ENCODE measurements around the gene GSE1.

The GSE1 gene

DNA sequence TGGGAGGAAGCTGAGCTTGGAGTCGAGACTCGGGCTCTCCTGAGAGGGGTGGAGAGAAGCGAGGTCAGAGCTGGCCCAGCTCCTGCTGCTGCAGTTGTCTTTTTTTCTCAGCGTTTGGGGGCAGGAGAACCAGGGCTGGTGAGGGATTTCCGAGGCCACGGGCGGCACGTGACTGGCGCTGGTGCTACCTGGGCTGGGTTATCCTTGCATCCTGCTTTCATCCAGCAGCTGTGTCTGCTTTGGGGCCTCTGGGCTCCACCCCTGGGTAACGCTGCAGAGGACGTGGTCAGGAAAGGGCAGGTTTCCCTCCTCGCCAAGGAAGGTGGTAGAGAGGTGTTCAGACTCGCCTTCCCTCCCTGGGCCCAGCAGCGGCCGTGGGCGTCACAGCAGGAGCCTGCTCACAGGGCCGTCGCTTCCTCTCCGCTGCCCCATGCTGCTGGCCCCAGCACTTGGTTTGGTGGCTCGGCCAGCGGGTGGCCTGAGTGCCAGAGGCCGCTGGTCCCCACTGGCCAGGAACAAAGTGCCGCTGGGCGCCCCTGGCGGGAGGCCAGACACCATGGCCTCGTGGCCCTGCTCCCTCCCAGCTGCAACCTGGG lies 22.5 kb downstream of the GSE1 start:
- DNase-seq (ENCODE audit: low spot score) = no peak

DNA sequence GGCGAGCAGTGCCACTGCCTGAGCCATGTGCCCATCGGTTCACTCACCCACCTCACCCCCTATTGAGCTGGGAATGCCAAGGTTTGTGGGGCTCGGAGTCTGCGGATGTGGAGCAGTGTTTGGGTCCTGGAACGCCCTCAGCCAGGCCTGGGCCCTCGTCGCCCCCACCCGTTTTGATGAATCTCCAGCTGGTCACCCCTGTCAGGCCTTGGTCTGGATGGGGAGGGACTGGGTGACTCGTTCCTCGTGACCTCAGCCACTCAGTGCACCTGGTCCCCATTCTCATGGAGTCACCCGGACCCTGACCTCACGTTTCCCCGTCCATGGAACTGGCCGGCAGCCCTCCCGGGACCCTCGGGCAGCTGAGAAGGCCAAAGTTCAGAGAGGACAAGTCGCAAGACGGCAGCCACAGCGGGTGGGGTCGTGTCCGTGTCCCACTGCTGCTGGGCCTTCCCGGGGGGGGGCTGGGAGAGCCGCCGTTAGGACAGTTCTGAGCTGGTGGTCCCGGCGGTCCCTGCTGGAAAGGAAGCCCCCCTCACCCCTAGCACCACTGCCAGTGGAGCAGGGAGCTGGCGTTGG lies 23.2 kb downstream of the GSE1 start:
- no peak for DNase-seq (ENCODE audit: low spot score)

DNA sequence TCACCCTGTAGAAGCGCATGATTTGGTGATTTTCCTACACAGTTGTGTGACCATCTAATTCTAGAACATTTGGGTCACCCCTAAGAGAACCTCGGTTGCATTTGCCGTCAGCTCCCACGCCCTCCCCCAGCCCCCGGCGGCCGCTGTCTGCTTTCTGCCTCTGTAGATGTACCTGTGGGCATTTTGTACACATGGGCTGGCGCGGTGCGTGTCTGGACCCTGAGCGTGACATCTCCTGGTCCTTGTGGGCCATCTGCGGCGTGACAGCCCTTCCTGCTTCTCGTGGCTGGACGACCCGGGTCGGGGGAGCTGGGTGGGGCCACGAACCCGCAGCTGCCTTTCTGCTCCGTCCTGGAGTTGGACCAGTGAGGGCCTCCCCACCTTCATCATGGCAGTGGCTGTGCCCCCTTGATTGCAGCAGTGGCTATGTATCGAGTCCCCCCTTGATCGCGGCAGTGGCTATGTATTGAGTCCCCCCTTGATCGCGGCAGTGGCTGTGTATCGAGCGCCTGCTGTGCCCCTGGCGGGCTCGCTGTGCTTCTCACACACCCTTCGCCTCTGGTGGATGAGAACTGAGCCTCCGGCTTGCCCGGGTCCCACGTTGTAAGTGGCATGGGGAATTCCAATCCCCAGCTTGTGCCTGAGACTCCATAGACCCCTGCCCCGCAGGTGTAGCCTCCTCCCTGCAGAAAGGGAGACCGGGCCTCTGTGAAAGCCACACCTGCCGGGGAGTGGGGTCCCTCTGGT lies 24.1 kb downstream of the GSE1 start:
- no peak for DNase-seq (ENCODE audit: low spot score)

DNA sequence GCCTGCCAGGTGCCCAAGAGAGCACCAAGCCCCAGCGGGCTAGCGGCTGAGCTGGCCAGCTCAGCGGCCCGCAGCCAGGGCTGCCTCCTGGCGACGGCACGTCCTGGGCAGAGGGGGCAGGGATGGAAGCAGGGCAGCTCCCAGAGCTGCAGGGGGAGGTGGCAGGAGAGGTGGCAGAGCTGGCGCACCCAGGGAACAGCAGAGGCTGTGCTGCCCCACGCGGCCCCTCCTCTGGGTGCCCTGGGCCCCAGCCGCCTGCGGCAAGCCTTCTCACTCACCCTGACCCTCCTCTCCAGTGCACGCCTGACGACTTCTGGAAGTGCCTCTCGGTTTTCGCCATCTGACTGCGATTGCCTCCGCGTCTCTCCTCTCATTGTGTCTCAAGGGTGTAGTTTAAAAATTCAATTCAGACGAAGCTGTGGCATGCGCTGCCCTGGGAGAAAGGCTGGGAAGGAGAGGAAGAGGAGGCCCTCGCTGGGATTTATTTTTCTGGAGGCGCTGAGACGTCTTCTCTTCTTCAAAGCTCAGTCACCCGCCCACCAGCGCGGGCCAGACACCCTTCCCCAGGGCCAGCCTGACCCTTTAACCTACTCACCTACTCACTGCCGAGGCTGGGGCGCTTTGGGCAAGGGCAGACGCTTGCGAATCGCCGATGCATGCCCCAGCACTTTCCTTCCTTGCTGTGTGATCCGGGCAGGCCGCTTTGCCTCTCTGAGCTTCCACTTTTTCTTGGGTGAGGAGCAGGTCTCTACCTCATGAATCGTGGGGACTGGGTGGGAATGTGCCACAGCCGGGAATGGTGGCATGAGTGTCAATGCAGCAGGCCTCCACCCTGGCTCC lies 24.9 kb downstream of the GSE1 start:
- no peak for DNase-seq (ENCODE audit: low spot score)

DNA sequence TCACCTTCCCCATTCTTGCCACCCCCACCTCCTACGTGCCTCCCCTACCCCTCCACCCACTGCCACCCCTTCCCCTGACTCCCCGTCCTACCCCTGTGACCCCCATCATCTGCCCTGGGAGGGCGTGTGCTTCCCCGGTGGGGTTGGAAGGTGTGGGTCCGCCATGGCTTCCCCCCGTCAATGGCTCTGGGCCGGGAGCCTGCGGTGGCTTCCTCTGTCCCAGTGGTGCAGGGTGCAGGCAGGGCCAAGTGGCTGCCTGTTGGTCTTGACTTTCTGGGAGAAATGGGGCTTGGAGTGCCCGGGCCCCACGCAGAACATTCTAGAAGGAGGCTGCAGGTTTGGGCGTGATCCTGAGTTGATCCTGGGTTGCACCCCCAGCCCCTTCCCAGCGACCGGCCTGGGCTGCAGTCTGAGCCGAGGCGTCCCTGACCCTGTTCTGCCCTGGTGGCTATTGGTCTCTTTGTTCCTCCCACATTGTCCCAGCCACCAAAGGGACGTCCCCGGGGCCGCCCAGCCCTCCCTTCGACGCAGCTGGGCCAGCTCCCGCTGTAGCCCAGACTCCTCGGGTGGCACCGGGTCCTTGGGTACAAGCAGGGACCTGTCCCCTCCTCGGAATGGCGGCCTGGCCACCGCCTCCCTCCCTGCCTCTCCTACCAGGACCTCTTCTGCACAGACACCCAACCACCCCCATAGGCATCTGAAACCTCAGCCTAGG lies 25.7 kb downstream of the GSE1 start:
- DNase-seq (ENCODE audit: low spot score) = no peak

DNA sequence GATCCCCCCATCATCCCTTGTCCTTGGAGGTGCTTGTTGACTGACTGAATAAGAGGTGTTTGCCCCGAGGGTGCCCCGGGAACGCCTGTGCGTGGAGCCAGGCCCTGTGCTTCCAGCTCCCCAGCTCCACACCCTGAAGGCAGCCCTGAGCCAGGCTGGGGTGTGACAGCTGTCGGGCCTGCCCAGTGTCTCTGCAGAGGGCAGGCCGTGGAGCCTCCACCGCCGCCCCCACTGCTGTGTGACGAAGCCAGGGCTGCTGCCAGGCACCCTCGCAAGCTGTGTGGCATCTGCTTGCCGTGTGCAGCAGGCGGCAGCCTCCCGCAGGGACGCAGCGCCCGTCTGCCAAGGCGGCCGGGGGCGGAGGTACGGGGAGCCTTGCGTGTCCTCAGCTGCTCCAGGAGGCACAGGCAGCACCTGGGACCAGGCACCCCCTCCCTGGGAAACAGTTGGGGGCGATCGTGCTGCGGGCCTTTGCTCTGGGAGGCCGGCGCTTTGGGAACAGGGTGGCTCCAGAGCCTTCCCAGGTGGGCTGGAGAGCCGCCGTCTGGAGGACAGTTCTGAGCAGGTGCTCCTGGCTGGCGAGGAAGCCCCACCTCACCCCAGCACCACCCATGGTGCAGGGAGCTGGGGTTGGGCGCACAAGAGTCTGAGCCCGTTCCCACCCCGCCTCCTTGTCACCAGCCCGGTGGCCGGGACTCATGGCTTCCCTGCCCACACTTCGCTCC lies 26.6 kb downstream of the GSE1 start:
- DNase-seq (ENCODE audit: low spot score) = peak; percentile 37

DNA sequence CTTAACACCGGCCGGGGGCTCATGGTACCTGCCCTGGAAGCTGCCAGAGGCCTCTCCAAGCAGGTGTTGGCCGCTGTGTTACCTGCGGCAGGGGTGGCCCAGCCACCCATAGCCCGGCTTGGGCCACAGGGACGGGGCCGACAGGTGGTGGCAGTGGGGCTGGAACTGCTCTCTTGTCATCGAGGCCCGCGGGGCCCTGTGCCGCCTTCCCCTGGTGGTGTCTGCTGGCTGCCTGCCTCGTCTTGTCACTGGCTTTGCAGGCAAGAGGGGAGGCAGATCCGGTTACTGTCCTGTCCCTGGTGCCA lies 27.1 kb downstream of the GSE1 start:
- DNase-seq (ENCODE audit: low spot score) = no peak

DNA sequence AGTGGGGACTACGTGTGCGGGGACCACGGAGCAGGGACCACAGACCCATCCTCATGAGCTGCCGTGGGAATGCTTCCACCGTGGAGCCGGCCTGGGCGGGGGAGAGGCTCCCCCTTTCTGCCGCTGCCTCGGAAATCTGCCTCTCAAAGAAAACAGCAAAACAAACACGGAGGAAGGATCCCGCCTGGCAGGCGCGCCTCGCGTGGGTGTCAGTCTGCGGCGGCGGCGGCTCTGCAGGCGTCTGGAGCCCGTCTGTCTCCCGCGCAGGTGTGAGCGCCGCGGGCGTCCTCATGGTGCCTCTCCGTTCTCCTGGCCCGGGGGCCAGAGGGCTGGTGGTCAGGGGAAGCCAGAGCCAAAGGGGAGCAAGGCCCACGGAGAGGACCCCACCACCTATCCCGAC lies 27.5 kb downstream of the GSE1 start:
- no peak for DNase-seq (ENCODE audit: low spot score)

DNA sequence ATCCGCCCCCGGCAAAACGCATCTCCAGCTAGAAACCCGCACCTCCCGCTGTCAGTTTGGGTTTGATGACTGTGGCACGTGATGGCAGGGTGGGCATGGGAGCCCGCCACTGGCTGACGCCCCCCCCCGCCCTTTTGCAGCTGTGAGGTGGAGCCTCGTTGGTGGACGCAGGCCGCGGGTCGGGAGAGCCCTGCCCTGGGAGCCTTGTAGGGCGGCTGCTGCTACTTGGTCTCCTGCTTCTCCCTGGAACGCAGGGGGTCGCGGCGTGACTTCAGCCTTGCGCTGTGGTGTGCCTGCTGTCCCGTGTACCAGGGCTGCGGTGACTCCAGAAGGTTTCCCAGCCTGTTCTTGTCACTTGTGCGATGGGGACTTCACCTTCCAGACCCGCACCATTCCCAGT lies 28.2 kb downstream of the GSE1 start:
- no peak for DNase-seq (ENCODE audit: low spot score)

DNA sequence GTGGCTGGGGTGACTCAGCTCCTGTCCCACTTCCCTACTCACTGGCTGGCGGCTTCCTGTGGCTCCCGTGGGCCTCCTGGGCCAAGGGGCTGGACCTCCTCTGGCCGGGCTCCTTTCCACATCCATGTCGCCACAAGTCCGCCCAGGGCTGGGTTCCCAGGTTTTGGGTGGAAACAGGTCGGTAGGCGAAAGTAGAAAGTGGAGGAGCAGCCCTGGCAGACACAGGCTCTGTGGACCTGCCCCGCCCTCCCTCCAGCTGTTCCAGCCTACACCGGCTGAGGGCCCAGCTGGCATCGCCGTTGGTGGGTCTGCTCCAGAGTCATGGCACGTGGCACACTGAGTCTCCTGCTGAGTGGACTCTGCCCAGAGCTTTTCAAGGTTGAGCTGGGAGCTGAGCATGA lies 28.7 kb downstream of the GSE1 start:
- peak; percentile 42 for DNase-seq (ENCODE audit: low spot score)

DNA sequence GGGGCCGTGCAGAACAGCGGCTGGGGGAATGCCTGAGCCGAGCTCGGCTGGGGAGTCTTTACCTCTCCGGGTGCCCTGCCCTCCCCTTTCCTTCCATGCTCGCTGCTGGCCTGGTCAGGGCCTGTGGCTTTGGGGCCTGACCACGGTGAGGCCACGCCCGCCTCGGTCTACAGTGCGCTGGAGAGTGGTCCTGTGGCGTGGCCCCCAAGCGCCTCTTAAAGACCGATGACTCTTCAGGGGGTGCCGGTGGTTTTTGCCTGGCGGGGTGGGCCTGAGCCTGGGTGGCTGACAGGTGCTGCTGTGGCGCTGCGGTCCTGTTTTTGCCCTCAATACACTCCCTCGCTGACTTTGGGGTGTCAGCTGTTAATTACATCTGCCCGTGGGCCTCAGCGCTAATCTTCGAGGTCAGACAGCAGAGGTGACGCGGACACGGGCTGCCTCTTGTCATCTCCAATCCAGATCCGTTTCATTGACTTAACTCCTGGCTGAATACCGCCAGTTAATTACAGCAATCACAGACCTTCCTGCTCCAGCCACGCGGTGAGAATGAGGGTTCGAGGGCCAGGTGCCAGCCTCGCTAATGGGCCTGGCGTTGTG lies 29.7 kb downstream of the GSE1 start:
- no peak for DNase-seq (ENCODE audit: low spot score)

DNA sequence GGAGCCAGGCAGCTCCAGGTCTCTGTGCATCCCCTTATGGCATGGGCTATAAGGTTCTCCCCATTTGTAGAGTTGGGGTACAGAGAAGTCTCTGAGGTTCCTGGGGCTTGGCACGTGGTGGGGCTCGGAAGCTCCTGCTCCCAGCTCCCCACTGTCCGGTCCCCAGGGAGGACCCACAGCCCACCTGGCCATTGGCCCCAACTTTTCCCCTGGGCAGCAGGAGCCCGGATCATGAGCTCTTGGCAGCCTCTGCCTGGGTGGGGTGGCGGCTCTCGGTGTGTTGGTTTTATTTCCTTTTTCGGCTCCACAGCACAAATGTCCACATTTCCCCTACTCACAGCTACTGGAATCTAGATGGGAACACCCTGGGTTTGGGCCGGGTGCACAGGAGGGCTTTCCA lies 30.5 kb downstream of the GSE1 start:
- DNase-seq (ENCODE audit: low spot score) = no peak

DNA sequence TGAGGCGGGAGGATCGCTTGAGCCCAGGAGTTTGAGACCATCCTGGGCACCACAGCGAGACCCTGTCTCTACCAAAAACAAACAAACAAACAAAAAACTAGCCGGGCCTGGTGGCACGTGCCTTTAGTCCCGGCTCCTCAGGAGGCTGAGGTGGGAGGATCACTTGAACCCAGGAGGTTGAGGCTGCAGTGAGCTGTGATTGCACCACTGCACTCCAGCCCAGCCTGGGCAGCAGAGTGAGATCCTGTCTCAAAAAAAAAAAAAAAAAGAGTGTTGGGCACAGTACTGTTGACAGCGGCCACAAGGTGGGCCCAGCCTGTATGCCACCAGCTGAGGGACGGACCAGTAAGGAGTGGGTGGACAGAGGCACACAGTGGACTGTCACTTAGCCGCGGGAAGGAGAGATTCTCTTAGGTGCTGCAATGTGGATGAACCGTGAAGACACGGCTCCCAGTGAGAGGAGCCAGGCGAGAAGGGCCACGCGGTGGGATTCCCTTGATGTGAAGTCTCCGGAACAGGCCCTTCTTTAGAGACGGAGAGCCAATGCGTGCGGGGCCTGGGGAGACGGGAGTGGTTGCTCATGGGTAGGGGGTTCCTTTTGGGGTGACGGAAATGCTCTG lies 31.1 kb downstream of the GSE1 start:
- no peak for DNase-seq (ENCODE audit: low spot score)

DNA sequence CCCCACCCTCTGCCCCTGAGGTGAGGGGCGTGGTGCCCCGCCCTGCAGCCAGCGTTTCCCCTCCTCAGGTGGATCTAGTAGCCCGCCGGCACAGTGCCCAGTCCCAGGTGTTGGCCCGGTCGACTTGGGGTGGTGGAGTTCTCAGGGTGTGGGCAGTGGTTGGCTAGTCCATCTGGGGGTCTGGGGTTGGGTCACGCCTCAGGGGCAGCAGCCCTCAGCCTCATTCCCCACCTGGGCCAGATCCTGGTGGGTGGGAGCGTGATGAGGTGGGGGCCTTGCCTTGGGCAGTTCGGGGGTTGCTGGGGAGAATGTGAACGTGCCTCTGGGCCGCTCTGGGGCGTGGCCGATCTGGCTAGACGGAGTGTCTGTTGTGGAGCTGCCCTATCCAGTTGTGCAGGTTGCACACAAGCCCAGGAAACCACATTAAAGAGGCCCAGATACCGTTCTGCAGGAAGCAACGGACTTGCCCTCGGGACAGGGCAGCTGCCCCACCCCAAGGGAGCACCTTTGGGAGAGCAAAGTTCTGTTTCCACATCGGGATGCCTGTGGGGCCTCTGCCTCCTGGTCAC lies 32.0 kb downstream of the GSE1 start:
- DNase-seq (ENCODE audit: low spot score) = no peak

DNA sequence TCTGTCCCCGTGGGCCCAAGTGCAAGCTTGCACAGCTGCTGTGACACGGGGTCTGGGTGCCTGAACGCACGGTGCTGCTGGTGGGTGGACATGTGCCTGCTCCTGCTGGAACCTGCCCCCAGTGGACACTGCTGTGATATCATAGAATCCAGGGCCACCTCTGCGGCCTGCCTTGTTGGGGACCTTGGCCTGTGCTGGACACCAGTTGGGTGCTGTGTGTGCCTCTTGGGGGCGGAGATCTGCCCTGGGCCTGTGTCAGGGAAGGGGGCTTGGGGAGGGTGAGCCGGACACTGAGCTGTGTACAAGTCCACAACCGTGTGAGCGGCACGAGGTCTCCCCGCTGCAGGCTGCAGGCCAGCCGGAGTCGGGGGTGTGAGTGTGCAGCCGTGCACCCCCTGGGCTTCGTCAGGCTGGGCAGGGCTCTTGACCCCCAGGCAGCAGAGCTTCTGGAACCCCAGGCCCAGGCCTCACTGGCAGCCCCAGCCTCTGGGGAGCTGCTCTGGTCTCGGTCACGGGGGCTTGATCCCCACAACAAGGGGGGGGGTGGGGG lies 33.3 kb downstream of the GSE1 start:
- DNase-seq (ENCODE audit: low spot score) = no peak

DNA sequence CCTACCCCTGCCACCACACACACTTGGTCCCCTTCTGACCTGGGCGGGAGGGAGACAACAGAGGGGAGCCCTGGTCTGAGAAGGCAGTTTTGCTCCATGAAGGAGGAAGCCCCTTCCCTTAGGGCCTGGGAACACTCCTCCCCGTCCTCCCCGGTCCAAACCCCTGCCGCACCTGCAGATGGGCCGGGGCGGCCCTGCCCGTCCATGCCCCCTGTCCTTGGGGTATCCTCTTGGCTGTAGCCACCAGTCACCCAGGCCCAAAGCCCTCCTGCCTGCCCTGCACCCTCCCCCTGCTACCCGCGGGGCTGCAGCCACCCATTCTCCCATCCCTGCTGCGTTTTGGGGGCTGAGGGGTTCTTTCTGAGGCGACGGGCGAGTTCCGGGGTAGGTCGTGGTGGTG lies 33.9 kb downstream of the GSE1 start:
- no peak for DNase-seq (ENCODE audit: low spot score)

DNA sequence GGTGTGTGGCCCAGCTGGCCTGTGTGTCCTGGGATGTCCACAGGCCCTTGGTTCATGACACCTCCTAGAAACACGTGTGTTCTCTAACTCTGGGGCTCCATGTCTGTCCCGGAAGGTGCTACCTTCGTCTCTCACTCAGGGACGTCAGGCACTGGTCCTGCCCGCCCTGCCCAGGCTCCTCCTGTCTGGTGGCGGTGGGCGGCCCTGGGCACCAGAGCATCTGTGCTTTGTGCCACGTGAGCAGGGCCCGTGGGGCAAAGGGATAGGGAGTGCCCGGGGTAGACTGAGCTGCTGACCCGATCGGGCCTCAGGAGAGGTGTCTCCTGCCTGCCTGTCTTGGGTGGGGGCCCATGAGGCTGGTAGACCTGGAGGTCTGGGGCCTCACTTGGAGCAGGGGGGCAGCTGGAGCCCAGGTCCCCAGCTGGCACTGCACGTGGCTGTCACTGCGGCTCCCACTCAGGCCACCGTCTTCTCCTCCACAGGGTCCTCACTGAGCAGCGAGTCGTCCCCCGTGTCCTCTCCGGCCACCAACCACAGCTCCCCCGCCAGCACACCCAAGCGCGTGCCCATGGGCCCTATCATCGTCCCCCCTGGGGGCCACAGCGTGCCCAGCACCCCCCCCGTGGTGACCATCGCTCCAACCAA lies 35.1 kb downstream of the GSE1 start:
- no peak for DNase-seq (ENCODE audit: low spot score)

DNA sequence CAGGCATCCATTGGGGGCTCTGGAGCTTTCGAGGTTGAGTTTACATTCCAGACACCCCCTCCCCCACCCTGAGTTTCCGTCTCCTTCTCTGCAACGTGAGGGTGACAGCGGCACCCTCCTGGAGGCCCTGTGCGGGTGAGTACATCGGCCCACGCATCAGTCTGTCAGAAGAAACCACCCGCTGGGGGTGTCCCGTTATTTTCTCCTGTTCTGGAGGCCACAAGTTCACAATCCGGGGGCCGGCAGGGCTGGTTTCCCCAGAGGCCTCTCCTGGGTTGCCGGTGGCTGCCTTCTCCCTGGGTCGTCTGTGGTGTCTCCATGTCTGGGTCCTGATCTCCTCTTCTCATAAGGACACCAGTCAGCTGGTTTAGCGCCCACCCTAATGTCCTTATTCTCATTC lies 35.7 kb downstream of the GSE1 start:
- DNase-seq (ENCODE audit: low spot score) = no peak

DNA sequence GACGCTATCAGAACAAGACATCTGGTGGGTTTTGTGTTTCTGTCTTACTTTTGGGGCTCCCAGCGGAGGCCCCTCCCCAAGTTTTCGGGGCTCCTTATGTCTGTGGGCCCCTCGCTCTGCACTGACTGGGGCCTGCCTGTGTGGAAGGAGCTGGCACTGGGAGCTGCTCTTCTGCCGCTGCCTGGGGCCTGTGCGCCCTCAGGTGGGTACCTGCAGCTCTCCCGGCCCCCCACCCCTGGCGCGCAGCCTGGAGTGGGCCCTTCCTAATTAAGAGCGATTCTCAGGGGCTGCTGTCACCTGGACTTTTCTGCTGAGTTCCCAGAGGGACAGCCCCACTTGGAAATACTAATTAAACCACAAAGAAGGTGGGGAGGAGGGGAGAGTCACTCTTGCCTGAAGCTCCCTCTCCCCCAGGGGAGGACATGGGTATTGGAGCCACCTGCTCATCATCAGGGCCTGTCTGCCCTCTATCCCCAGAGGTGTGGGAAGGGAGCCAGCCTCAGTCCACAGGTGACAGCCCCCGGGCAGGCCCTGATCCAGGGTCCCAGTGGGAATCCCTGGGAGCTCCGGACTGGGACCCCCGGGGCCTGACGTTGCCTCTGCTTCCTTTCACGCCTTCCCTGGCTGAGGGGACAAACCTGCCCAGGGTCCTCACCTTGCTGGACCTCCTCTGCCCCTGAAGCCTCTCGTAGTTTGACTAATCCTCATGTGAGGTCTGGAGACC lies 36.5 kb downstream of the GSE1 start:
- no peak for DNase-seq (ENCODE audit: low spot score)

All from AG08396 (cell line).